ENCODE results near the gene TPCN1. TPM values are rescaled to one million over a fixed set of nuclear protein-coding genes. Genes with fewer than 3 reads are reported as not detected.

TPCN1 gene
- total RNA-seq, 3 donors from 2014 or later (not counting 1 experiment from before 2014, with no cell fraction given): 7.2 to 21.4 (median 10.7) TPM

DNA sequence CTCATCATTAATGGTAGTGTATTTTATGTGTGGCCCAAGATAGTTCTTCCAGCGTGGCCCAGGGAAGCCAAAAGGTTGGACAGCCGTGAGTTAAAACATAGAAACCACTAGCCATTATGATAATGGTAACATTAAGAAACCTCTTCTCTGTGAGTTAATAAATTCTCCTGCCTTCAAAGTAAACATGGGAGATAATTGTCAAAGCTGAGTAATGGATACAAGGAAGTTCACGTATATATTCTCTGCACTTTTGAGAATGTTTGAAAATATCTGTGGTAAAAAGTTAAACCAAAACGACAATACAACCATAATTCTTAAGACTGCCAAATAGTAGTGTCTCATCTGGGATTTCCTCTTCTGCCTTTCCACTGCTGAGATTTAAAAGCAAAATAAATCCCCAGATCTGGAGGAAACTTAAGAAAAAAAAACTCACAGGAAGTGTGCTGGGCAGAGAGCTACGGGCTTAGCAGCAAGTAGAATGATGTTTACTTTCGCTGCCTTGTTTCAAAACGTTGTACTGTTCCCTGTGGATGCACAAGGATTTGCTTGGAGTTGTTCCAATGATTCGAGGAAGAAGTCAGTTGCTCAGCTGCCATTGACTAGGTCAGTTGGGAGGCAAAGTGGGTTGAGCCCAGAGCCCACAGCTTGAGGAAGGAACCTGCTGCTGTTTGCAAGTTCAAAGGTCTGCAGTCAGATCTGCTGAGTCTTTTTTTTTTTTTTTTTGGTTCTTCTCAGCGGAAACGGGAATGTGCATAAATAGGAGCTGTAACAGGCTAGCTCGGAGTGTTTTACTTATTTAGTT lies 1.7 kb downstream of the TPCN1 start:
- Histone ChIP-seq H3K9me3 (ENCODE audit: control insufficient read depth, insufficient read depth, low read length) (no peaks in the 10 kb centered on the region), H3K27ac (ENCODE audit: low read length) (peak overlapping the region; percentile 41), H3K36me3 (ENCODE audit: control insufficient read depth, insufficient read depth, low read length) (no peaks in the 10 kb centered on the region), H3K4me1 (ENCODE audit: control insufficient read depth, insufficient read depth, low read length) (peaks cover 25% of the 10 kb centered on the region), H3K27me3 (ENCODE audit: control insufficient read depth, insufficient read depth, low read length) (no peaks in the 10 kb centered on the region), H3K4me3 (ENCODE audit: low read length) (no peak overlapping the region)
- Mint-ChIP-seq H3K27me3 (ENCODE audit: low read depth in 2 of 2) (no peaks in the 10 kb centered on the region), H3K4me1 (peaks cover 22 to 28% of the 10 kb centered on the region in 2 donors), H3K27ac (peak overlapping the region in 1 of 2 donors; percentile 85), H3K9me3 (no peaks in the 10 kb centered on the region), H3K4me3 (peak overlapping the region; percentile 42), H3K36me3 (no peaks in the 10 kb centered on the region)
- no peak for TF ChIP-seq CTCF (IDR thresholded peaks at IDR 0.05)
- intact Hi-C loops (cut with micrococcal nuclease): no loop called here
- DNase-seq (peak in 1 of 2 donors; percentile 49), ATAC-seq (no peak)
- WGBS (ENCODE audit: insufficient coverage): 10% methylated on average over 4 of the region's 11 CpGs

DNA sequence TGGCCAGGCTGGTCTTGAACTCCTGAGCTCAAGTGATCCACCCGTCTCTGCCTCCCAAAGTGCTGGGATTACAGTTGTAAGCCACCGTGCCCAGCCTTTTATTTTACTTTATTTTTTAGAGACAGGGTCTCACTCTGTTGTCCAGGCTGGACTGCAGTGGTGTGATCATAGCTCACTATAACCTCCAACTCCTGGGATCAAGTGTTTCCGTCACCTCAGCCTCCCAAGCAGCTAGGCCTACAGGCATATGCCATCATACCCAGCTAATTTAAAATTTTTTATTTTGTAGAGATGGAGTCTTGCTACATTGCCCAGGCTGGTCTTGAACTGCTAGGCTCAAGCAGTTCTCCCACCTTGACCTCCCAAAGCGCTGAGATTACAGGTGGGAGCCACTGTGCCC lies 3.7 kb downstream of the TPCN1 start:
- no peak for ATAC-seq
- Mint-ChIP-seq H3K4me1 (peaks cover 22 to 31% of the 10 kb centered on the region in 2 donors), H3K27me3 (ENCODE audit: low read depth in 2 of 2) (no peaks in the 10 kb centered on the region), H3K4me3 (no peak overlapping the region), H3K27ac (no peak overlapping the region), H3K36me3 (no peaks in the 10 kb centered on the region), H3K9me3 (no peaks in the 10 kb centered on the region)
- DNase-seq: no peak
- H3K9me3 ChIP-seq (ENCODE audit: control insufficient read depth, insufficient read depth, low read length): no peaks in the 10 kb centered on the region
- H3K27me3 ChIP-seq (ENCODE audit: control insufficient read depth, insufficient read depth, low read length): no peaks in the 10 kb centered on the region
- 96% methylated on average over 4 of the region's 4 CpGs for WGBS (ENCODE audit: insufficient coverage)
- no peak overlapping the region for H3K27ac ChIP-seq (ENCODE audit: low read length)
- H3K4me1 ChIP-seq (ENCODE audit: control insufficient read depth, insufficient read depth, low read length): peaks cover 35% of the 10 kb centered on the region
- TF ChIP-seq CTCF (IDR thresholded peaks at IDR 0.05): no peak
- intact Hi-C loops (cut with micrococcal nuclease): no loop called here
- no peak overlapping the region for H3K4me3 ChIP-seq (ENCODE audit: low read length)
- peaks cover 3% of the 10 kb centered on the region for H3K36me3 ChIP-seq (ENCODE audit: control insufficient read depth, insufficient read depth, low read length)

- Histone ChIP-seq H3K27me3 (ENCODE audit: control insufficient read depth, insufficient read depth, low read length) (no peaks in the 10 kb centered on the region), H3K9me3 (ENCODE audit: control insufficient read depth, insufficient read depth, low read length) (no peaks in the 10 kb centered on the region), H3K27ac (ENCODE audit: low read length) (no peak overlapping the region), H3K4me3 (ENCODE audit: low read length) (no peak overlapping the region), H3K36me3 (ENCODE audit: control insufficient read depth, insufficient read depth, low read length) (peaks cover 11% of the 10 kb centered on the region), H3K4me1 (ENCODE audit: control insufficient read depth, insufficient read depth, low read length) (peaks cover 39% of the 10 kb centered on the region)
- Mint-ChIP-seq H3K4me1 (peaks cover 11 to 19% of the 10 kb centered on the region in 2 donors), H3K4me3 (no peak overlapping the region), H3K9me3 (no peaks in the 10 kb centered on the region), H3K36me3 (no peaks in the 10 kb centered on the region), H3K27me3 (ENCODE audit: low read depth in 2 of 2) (no peaks in the 10 kb centered on the region), H3K27ac (no peak overlapping the region)
- TF ChIP-seq CTCF (IDR thresholded peaks at IDR 0.05): no peak
- WGBS (ENCODE audit: insufficient coverage): 92% methylated on average over 13 of the region's 13 CpGs
- no peak for DNase-seq
- intact Hi-C loops (cut with micrococcal nuclease): no loop called here
- ATAC-seq: no peak
These were observed 5.7 kb downstream of the TPCN1 start for GRCh38 chr12:113226696-113227568.

All from natural killer cell (primary cell).